Activated T-cell treated with anti-CD3 and anti-CD28 coated beads, Interleukin-2, amount 50 U/mL, for 1 hour (primary cell): ENCODE results near the gene SMIM38.

Source experiments
- DNase-seq: peaks from one replicate; pipeline ENCODE4 v3.0.0-alpha.2; 2020

The SMIM38 gene

GRCh38 chr11:69187540-69188065 lies 31.9 kb downstream of the SMIM38 start:
- no peak for DNase-seq

DNA sequence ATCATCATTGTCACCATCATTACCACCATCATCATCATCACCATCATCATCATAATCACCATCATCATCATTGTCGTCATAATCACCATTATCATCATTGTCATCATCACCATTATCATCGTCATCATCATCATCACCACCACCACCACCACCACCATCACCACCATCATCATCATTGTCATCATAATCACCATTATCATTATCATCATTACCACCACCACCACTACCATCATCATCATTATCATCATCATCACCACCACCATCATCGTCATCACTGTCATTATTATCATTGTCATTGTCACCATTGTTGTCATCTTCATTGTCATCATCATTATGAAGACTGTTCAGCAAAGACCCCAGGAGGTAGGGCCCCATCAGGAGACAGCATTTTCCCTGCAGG lies 33.3 kb downstream of the SMIM38 start:
- no peak for DNase-seq

DNA sequence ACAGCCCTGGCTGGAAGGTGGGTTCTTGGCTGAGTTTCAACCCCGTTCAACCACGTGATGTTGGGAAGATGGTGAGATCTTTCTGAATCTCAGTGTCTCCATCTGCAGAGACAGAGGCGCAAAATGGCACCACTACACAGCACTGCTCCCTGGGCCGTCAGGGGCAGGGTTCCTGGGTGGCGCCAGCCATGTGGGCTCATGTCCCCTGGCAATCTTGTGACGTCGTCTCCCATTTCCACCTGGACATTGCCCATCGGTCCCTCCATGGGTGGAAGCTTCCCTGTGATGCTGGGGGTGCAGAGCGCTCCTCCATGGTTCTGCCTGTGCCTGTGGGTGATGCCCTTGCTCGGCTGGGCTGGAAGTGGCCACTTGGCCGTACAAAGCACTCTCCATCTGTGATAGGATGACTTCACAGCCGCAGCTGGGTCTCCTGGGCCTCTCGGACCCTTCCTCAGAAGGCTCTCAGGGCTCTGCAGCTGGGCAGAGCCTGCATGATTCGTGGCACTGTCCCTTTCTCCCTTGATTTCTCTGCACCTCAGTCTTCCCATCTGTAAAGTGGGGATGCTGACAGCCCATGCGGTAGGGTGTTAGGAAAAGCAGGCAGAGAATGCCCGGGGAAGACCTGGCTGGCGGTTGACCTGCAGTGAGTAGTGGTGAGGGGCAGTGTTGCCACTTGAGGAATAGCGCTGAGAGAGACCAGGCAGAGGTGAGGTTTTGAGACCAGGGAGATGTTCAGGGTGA lies 35.2 kb downstream of the SMIM38 start:
- no peak for DNase-seq

DNA sequence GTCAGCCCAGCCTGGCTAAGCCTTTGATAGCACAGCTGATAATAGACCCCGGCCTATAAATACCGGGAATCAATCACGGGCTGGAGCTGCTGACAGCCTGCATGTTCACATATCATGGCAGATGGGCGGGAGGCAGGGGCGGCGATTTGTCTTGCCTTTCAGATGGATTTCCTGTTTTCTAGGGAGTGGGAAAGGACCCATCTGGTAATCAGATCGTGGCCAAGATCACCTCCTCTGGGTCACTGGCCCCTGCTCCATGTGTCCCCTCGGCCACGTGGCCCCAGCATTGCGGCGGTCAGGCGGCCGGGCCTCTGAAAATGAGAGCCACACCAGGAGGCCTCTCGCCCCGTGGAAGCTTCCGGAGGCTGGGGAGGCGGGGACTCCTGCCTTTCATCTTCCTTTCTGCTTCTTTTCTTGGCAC lies 36.6 kb downstream of the SMIM38 start:
- DNase-seq, result no peak

GRCh38 chr11:69193151-69193550 lies 37.4 kb downstream of the SMIM38 start:
- DNase-seq, result no peak

DNA sequence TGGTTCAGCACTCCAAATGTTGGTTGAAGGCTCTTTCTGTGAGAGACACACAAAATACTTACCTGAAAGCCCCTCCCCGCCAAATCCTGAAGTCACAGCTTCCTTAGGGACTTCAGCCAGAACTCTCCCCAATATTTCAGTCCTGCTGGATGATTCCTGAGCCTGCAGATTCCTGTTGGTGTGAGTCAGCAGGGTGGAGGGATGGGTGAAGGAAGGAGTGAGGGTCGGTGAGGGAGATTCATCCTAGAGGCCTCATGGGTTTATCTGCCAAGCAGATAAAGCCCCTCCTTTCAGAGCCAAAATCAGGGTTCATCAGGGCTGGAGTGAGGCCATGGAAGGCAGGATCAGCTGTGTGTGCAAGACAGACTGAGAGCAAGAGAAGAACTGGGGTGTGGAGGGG lies 37.9 kb downstream of the SMIM38 start:
- DNase-seq, result no peak

GRCh38 chr11:69194396-69194795 lies 38.7 kb downstream of the SMIM38 start:
- no peak for DNase-seq

DNA sequence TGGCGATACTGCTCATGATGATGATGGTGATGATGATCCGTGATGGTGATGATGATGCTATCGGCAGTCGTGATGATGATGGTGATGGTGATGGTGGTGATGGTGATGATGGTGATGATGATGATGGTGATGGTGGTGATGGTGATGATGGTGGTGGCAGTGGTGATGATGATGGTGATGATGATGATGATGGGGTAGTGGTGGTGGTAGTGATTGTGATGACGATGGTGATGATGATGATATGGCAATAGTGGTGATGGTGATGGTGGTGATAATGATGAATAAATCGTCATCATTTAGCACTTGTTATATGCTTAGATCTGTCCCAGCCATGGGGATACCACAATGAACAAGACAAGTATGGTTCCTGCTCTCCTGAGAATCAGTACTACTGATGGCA lies 39.2 kb downstream of the SMIM38 start:
- no peak for DNase-seq

GRCh38 chr11:69195824-69196782 lies 40.4 kb downstream of the SMIM38 start:
- DNase-seq, result no peak

GRCh38 chr11:69196783-69197169 lies 41.0 kb downstream of the SMIM38 start:
- DNase-seq, result no peak

- DNase-seq, result no peak
These were observed 43.3 kb downstream of the SMIM38 start for GRCh38 chr11:69198891-69199582.

DNA sequence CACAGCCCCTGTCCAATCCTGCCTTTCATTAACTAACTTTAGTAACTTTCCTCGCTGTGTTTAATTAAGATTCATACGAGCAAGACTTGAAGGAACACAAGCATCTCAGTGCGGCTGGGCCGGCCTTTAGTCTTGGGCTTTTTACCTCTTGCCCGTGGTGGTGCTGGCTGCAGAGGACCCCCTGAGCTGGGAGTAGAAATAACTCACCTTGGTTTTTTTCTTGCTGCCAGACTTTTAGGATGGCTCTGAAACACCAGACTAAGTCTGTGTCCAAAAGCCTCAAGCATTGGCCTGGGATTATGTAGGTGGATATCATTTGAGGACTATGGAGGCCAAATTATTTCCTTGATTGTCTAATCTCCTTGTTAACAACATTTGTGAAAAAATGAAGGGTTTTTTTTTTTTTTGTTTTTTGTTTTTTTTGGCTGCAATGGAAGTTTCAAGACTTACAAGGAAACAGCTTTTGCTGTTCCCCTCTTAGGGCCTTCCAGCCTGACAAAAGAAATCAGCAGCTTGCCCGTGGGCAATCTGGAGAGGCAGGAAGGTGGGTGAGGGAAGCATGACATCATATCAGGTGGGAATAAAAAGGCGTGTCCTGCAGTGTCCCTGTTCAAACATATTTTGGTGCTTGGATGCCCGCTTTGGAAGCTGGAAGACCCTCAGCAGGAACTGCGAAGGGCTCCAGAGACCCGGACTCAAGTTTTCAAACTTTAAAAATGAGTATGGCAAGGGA lies 44.0 kb downstream of the SMIM38 start:
- no peak for DNase-seq

DNA sequence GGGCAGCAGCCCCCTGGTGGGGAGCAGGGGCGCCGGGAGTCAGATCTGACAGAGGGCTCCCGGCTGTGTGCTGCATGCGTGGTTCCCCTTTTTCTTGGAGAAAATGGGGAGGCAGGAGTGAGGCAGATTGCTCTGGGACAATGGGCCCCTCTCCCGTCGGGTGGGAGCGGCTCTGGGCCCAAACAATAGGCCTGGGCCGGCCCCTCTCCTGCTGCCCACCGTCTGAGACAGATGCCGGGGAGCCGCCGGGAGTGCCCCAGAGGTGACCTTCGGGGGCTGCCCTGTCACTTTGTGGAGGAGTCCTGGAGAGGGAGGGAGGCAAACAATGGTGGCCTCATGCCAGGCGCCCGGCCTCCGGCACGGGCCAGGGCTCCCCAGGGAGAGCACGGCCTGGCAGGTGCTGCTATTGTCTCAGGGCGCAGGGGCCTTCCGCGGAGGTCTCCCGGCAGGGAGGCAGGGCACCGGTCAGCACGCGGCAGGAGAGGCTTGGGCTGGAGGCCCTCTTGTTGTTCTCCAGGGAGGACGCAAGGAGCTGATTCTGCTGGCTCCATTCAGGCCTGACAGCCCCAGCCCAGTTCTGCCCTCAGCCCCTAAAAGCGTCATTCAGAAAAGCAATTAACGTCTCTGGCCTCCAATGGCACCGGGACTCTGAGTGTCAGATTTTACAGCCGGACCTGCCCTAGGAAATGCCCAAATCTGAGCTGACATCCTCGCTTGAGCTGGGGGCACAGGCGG lies 44.8 kb downstream of the SMIM38 start:
- DNase-seq, result no peak

DNA sequence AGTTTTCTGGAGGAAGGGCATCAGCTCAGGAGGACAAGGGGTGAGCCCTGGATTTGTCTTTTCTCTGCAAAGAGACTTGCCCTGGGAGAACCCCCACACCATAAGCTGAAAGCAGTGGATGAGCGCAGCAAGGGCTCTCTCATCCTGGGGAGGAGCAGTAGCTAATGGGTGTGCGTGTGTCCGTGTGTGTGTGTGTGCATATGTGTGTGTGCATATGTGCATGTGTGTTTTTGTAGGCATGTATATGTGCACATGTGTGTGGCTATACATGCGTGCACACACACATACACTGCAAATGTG lies 45.3 kb downstream of the SMIM38 start:
- no peak for DNase-seq

DNA sequence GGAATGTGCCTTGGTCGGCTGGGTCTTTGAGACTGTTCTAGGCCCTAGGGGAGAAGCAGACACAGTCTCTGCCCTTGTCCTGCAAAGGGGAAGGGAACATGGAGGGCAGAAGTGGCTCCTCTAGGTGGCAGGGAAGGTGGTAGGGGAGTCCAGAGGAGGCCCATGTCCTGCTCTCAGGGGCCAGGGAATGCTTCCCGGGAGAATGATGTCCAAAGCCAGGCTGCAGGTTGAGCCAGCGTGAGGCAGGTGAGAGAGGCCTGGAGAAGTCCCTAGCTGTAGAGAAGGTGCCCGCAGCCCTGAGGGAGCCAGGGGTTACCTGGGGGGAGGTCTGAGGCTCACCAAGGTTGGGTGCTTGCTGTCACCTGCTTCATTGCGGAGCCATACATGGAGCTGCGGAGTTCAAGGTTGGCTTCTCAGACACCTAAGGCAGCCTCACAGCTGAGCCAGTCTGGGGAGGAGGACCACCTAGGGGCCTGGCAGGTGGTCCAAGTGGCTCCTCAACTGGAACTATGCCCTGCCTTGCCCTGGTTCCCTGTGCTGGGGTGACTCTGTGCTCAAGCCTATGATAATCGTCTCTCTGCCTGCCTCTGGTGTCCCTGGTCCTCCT lies 46.1 kb downstream of the SMIM38 start:
- peak; percentile 12 for DNase-seq

GRCh38 chr11:69202511-69203221 lies 46.9 kb downstream of the SMIM38 start:
- peak; percentile 6 for DNase-seq

DNA sequence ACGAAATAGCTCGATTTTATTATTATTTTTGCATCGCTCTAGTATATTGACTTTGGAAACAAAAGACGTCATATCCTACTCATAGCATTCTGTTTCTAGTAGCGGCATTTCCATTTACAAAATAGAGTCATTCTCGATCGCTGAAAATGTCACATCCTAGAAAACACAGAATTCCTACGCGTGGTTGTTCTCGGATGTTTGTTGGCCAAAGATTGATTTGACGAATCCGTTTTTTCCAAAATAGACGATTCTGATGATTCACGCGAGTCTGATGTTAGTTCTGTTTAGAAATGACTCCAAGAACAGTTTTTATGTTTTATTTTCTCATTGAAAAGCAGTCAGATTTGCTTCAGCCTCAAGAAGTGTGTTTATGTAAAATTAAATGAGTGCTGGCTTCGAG lies 47.6 kb downstream of the SMIM38 start:
- DNase-seq, result no peak

DNA sequence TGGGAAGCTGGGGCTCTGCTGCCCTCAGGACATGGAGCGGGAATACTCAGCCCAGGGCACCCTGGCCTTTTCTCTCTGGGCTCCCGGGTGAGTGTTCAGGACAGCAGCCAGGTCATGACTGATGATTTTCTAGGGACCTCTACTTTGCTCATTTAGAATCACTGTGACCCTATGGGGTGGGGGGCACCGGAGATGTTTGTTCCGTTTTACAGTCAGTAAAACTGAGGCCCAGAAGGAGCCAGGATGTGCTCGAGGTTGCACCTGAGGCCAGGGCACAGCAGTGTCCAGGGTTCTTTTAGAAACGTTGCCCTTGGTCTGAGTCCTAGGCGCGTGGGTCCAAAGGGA lies 48.1 kb downstream of the SMIM38 start:
- DNase-seq, result no peak

DNA sequence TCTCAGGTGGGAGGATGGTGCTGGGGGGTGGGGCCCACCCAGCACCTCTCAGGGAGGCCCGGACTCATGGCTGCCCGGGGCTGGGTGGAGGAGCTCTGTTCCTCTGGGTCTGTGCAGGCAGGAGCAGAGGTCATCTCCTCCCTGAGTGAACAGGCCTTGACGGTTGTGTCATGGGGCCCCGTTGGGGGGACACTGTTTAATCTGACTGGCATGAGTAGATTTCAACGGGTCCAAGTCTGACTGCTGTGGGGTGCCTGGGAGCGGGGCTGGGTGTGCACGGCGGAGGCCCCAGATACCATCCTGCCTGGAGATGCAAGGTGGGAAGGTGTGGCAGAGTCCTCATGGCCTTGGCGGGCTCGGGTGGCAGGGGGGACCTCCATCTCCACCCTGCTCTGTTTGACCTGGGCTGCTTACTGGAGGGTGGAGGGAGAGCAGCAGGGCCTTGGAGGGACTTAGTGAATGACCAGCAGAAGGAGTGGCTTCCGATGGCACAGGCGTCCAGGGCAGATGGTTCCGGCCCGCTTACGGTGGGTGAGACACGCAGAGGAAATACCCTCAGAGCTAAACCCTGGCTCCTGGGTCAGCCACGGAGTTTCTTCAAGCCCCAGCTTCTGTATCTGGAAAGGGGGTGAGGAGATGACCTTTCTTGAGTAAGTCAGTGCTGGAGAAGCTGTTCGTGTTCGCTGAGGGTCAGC lies 48.7 kb downstream of the SMIM38 start:
- DNase-seq, result no peak
